GM12874 (cell line): Measurements from ENCODE around the gene TMEFF2.

Source experiments
- TF ChIP-seq, protein P1 (sequence below): IDR thresholded peaks from 2 replicates; pipeline ENCODE4 v1.5.1; 2011; ENCODE audit warnings: low read depth, mild to moderate bottlenecking, control low read depth, low read length, moderate library complexity; ENCODE audit not compliant: insufficient read depth

Gene TMEFF2

DNA sequence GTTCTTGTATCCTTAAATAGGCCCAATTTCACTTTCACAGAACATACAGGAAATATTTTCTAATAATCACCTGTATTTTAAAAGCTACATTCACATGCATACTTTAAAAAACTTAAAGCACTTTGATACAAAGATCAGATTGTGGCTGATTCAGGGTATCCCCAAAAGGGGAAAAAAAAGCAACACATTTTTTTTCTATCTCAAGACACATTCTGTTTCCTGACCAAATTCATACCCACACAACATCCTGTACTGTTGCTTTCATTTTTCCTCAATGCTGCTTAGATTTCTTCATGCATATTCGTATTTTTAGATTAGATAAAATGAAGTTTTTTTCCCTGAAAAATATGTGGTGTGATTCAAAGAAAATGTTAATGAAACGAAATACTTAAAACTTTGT is 122.5 kb downstream of the TMEFF2 start:
- TF ChIP-seq, protein P1, sequence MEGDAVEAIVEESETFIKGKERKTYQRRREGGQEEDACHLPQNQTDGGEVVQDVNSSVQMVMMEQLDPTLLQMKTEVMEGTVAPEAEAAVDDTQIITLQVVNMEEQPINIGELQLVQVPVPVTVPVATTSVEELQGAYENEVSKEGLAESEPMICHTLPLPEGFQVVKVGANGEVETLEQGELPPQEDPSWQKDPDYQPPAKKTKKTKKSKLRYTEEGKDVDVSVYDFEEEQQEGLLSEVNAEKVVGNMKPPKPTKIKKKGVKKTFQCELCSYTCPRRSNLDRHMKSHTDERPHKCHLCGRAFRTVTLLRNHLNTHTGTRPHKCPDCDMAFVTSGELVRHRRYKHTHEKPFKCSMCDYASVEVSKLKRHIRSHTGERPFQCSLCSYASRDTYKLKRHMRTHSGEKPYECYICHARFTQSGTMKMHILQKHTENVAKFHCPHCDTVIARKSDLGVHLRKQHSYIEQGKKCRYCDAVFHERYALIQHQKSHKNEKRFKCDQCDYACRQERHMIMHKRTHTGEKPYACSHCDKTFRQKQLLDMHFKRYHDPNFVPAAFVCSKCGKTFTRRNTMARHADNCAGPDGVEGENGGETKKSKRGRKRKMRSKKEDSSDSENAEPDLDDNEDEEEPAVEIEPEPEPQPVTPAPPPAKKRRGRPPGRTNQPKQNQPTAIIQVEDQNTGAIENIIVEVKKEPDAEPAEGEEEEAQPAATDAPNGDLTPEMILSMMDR: no peak

DNA sequence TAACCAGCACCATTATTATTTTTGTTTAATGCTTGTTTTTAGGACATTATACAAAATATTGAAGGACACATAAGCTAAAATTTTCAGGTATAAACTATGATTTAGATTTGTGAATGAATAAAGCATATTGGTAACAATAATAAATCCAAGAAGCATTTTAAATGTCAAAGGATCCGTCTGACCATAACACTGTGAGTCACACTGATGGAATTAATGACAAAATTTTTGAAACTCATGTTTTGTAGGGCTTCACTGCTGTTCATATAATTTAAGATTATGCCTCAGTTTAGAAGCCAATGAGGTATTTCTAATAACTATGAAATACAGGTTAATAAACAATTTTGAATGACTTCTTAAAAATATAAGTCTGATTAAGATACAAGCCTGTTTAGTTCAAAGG is 124.6 kb downstream of the TMEFF2 start:
- TF ChIP-seq, protein P1: no peak

DNA sequence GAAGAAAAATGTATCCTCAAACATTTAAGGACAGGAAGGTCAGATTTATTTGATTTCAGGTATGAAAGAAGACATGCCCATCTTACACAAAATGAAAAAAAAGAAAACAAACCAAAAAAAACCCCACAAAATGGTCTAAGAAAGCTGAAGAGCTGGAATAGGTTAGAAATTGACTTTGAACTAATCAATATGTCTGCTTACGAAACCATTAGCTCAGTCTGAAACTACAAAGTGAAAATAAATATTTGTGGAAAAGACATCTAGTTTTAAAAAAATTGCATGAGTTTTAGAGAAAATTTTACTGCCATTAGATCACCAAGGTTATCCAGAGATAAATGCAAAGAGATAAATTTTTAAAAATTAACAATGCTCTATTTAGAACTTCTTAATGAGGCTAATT is 125.3 kb downstream of the TMEFF2 start:
- TF ChIP-seq, protein P1: no peak

DNA sequence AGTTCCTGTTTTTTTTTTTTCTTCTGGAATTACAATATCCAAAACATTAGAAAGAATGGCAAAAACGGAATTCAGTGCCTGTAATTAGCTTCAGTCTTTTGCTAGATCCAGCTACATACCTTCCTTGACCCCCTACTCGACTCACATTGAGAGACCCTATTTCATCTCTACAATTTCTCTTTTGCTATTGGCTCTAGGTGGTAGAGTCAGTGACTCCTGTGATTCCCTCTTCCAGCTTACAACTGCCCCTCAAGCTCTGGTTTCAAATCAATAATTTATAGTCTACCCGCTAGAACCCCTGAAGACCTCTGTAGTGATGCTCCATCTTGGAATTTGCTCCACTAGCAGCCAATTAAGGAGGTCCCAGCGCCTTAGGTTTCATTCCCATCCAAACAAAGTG is 125.8 kb downstream of the TMEFF2 start:
- TF ChIP-seq, protein P1: no peak

DNA sequence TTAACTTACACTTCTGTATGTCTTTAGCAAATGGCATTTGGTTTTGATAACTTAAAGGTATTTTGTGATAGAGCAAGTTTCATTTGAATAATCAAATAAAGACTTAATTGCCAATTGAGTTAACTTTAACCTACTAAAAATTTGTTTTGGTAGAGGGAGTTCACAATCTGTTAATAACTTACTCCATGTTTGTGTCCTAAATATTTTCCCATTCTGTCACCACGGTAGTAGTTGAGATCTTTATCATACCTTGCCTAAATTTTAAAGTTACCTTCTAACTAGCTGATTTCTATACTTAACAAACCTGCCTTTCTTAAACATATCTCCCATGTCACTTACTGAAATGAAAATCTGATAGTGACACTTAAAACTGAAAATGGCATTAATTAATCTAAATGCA is 127.1 kb downstream of the TMEFF2 start:
- TF ChIP-seq, protein P1: no peak

DNA sequence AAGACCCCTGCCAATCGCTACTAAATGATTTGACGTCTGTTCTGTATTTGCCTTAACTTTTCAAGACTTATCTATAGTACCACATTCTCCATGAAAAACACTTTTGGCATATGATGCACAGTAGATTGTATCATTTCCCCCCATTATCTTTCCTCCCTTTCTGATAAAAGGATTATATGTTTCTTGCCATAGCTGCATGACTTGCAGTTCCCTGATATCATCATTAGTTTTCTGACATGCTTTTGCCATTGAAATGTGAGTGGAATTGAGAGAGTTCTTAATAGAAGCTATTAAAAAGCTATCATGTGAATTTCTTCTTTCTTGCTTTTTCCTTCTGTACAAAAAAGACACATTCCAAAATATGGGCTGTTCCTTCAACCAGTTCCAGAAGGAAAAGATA is 130.3 kb downstream of the TMEFF2 start:
- TF ChIP-seq, protein P1: no peak

DNA sequence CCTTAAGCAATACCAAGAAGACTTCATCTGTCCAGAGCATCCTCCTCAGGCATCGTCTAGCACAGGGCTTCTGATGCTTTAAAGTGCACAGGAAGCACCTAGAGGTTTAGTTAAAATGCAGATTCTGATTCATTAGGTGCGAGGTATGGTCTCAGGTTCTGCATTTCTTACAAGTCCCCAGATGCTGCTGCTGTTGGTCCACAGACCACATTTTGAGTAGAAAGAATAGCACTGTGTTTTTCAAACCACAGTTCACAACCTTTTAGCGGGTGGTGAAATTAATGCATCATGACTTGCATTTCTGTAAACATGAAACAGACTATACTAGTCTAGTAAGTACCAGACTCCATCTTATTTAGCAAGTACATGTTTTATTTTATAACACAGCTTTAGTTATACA is 134.6 kb downstream of the TMEFF2 start:
- TF ChIP-seq, protein P1: no peak

DNA sequence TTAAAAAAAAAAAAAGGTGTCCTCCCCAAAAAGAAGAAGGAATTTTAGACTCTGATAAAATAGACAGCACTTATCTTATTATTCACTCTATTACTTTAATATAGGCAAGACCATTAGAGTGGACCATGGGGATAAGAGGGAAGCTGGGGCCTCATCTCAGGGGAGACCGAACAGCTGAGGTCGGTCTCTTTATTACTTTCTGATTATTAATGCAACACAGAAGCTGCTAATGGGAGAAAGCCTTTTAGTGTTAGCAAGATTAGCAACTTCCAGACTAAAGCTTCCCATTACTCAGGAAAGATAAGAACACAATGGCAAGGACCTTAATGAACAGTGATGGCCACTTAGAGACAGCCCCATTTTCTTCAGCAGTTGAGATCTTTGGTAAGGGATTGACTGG is 135.5 kb downstream of the TMEFF2 start:
- TF ChIP-seq, protein P1: no peak
